ENCODE data around the gene ZDHHC3. TPM values are rescaled to one million over a fixed set of nuclear protein-coding genes. Genes with fewer than 3 reads are reported as not detected.

Gene ZDHHC3
- total RNA-seq, 1 donor from 2014 or later = 63.7 TPM

GRCh38 chr3:45017821-45018220 lies 41.8 kb upstream of the ZDHHC3 start:
- Mint-ChIP-seq H3K4me3 (no peak overlapping the region), H3K9me3 (no peaks in the 10 kb centered on the region), H3K27ac (no peak overlapping the region)

GRCh38 chr3:45016916-45017315 lies 40.9 kb upstream of the ZDHHC3 start:
- H3K4me1 Mint-ChIP-seq = peaks cover 10% of the 10 kb centered on the region
- H3K4me3 Mint-ChIP-seq = no peak overlapping the region

More at GRCh38 chr3:45017821-45018220, 41.8 kb upstream of the ZDHHC3 start:
- Mint-ChIP-seq H3K27me3 (ENCODE audit: low read depth) (no peaks in the 10 kb centered on the region), H3K36me3 (peaks cover 13% of the 10 kb centered on the region), H3K4me1 (peaks cover 1% of the 10 kb centered on the region)
- TF ChIP-seq CTCF (IDR thresholded peaks at IDR 0.05; ENCODE audit: unreplicated experiment) = no peak
- DNase-seq (ENCODE audit: low spot score in 2 of 2, unreplicated experiment in 2 of 2) = no peak

DNA sequence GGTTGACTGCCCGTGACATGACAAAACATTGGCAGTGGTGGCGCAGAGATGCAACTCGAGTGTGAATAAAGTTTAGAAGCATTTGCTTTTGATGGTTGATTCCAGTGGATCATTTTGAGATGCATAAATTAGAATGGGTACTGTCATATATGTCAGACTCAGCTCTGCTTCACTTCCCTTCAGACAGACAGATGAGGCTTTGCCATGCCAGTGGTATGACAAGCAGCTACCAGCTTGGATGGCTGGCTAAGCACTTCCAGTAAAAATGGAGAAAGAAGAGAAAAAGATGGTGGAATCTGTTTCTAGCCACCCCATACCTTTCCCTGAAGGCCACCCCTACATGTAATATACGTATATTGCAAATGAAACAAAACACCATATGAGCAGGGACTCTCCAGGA lies 36.6 kb upstream of the ZDHHC3 start:
- TF ChIP-seq CTCF (IDR thresholded peaks at IDR 0.05; ENCODE audit: unreplicated experiment) = no peak
- DNase-seq (ENCODE audit: low spot score in 2 of 2, unreplicated experiment in 2 of 2) = no peak
- no peaks in the 10 kb centered on the region for H3K9me3 Mint-ChIP-seq
- no peak overlapping the region for H3K4me3 Mint-ChIP-seq
- no peaks in the 10 kb centered on the region for H3K27me3 Mint-ChIP-seq (ENCODE audit: low read depth)
- H3K4me1 Mint-ChIP-seq = peaks cover 26% of the 10 kb centered on the region
- peak overlapping the region; percentile 95 for H3K27ac Mint-ChIP-seq
- H3K36me3 Mint-ChIP-seq = peaks cover 24% of the 10 kb centered on the region

More at GRCh38 chr3:45016916-45017315, 40.9 kb upstream of the ZDHHC3 start:
- Mint-ChIP-seq H3K27me3 (ENCODE audit: low read depth) (no peaks in the 10 kb centered on the region), H3K9me3 (no peaks in the 10 kb centered on the region), H3K27ac (no peak overlapping the region), H3K36me3 (peaks cover 19% of the 10 kb centered on the region)
- DNase-seq (ENCODE audit: low spot score in 2 of 2, unreplicated experiment in 2 of 2) = no peak
- no peak for TF ChIP-seq CTCF (IDR thresholded peaks at IDR 0.05; ENCODE audit: unreplicated experiment)

DNA sequence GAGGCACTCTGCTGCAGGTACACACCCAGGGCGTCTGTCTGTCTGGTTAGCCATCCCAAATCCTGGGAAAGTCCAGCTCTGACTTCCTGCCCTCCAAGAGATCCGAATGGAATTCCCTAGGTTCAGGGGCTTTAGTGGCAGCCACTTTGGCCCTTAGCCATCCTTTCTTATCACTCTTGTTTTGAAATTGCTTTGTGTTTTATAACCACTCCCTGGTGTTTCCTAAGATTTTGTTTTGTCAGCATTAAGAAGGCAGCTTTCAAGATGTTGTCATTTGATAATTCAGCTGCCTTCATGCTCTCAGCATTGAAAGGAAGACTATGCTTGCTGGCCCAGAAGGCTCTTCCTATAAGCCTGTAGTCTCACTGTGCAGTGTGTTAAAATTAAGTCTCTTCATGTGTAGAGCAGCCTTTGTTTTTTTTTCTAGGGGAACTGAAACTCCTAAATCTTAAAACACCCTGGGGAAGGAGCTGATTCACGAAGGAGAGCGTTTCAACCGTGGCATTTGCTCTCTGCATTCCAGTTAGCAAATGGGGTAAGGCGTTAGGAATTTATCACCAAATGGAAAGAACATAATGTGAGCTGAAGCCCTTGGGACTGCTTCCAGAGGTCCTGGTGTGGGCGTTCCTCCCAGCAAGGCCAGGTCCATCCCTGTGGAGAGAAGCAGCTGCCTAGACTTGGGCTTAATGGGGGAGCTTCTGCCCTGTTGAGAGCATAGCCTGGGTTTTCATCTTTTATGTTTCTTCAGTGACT lies 36.0 kb upstream of the ZDHHC3 start:
- DNase-seq (ENCODE audit: low spot score in 2 of 2, unreplicated experiment in 2 of 2) = no peak
- peaks cover 26% of the 10 kb centered on the region for H3K4me1 Mint-ChIP-seq
- H3K4me3 Mint-ChIP-seq = no peak overlapping the region
- peak overlapping the region; percentile 95 for H3K27ac Mint-ChIP-seq
- H3K9me3 Mint-ChIP-seq = no peaks in the 10 kb centered on the region
- no peak for TF ChIP-seq CTCF (IDR thresholded peaks at IDR 0.05; ENCODE audit: unreplicated experiment)
- H3K27me3 Mint-ChIP-seq (ENCODE audit: low read depth) = no peaks in the 10 kb centered on the region
- peaks cover 28% of the 10 kb centered on the region for H3K36me3 Mint-ChIP-seq

DNA sequence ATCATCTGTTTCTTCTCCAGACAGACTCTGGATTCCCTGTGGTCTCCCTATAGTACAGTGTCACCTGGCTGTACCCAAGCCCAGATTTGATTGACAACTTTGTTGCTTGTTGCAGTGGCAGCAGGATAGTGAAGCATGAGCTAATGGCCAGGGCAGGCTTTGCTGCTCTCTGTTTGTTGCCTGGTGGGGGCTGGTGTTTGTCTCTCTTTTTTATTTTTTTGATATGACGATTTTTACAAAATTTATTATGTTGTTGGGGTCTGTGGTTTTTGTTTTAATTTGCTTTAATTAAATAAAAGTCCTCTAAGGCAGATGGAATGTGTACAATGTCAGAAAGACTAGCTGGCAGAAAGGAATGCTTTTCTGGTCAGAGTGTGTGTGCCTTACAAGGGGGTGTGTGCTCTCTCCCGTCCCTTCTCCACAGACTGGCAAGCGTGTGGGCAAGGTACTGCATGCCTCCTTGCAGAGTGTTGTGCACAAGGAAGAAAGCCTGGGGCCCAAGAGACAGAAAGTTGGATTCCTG lies 34.9 kb upstream of the ZDHHC3 start:
- H3K27me3 Mint-ChIP-seq (ENCODE audit: low read depth) = no peaks in the 10 kb centered on the region
- no peak overlapping the region for H3K4me3 Mint-ChIP-seq
- H3K4me1 Mint-ChIP-seq = peaks cover 26% of the 10 kb centered on the region
- peak overlapping the region; percentile 95 for H3K27ac Mint-ChIP-seq
- TF ChIP-seq CTCF (IDR thresholded peaks at IDR 0.05; ENCODE audit: unreplicated experiment) = no peak
- no peak for DNase-seq (ENCODE audit: low spot score in 2 of 2, unreplicated experiment in 2 of 2)
- H3K36me3 Mint-ChIP-seq = peaks cover 31% of the 10 kb centered on the region
- no peaks in the 10 kb centered on the region for H3K9me3 Mint-ChIP-seq

Data from mesothelial cell of epicardium (in vitro differentiated cells).